ENCODE measurements around the gene OR2S2.
"Not testable (repeated sequence)": the region's sequence is repeated elsewhere in the genome, so short reads cannot be mapped to it uniquely, and the experiment has no call there.

Gene OR2S2, protein sequence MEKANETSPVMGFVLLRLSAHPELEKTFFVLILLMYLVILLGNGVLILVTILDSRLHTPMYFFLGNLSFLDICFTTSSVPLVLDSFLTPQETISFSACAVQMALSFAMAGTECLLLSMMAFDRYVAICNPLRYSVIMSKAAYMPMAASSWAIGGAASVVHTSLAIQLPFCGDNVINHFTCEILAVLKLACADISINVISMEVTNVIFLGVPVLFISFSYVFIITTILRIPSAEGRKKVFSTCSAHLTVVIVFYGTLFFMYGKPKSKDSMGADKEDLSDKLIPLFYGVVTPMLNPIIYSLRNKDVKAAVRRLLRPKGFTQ

DNA sequence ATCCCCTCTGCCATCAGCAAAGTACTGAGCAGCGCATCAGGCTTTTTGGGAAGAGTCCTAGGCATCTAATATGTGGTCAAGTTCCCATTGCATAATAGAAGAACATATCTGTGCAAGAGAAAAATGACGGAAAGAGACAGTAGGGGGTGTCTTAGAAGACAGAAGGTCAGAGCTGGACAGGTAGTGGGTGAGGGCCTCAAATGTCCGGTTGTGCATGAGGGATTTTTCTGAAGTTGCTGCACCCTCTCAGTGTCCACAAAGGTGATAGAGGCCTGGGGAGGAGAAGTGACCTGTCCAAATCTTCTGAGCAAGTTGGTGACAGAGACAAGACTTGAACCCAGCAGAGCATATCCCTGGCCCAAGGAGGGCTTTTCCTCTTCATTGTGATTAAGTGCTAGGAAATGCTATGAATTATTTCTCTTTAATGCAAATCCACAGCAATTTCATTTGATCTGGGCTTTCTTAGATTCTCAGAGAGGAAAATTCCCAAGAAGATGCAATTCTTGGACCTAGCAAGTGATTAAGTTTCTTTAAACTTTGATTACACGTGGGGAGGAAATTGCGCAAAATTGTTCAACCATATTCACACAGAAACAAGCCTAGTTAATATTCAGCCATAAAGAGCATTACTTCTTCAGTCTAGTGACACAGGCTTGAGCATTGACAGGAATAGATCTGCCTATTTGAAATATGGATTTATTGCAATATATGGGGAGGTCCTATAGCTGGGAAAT, at the start of gene OR2S2:
Gene OR2S2 (minus strand): TSS at position 51 of the 734 bp plus-strand sequence. CDS start 56 bp downstream, outside the sequence.
- TF ChIP-seq, protein P1, sequence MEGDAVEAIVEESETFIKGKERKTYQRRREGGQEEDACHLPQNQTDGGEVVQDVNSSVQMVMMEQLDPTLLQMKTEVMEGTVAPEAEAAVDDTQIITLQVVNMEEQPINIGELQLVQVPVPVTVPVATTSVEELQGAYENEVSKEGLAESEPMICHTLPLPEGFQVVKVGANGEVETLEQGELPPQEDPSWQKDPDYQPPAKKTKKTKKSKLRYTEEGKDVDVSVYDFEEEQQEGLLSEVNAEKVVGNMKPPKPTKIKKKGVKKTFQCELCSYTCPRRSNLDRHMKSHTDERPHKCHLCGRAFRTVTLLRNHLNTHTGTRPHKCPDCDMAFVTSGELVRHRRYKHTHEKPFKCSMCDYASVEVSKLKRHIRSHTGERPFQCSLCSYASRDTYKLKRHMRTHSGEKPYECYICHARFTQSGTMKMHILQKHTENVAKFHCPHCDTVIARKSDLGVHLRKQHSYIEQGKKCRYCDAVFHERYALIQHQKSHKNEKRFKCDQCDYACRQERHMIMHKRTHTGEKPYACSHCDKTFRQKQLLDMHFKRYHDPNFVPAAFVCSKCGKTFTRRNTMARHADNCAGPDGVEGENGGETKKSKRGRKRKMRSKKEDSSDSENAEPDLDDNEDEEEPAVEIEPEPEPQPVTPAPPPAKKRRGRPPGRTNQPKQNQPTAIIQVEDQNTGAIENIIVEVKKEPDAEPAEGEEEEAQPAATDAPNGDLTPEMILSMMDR (IDR thresholded peaks at IDR 0.05) = no peak
- Histone ChIP-seq H3K4me3 (ENCODE audit: low read depth in 1 of 2, low read length in 1 of 2) (no peak within 1 kb of the TSS), H3K27me3 (peaks cover 51% of the 10 kb centered on the region), H3K27ac (no peak within 1 kb of the TSS), H3K9me3 (no peaks in the 10 kb centered on the region), H3K36me3 (no peaks in the 10 kb centered on the region), H3K4me1 (ENCODE audit: control insufficient read depth in 1 of 2, insufficient read depth in 1 of 2, low read depth in 1 of 2, low read length in 1 of 2) (no peaks in the 10 kb centered on the region)

DNA sequence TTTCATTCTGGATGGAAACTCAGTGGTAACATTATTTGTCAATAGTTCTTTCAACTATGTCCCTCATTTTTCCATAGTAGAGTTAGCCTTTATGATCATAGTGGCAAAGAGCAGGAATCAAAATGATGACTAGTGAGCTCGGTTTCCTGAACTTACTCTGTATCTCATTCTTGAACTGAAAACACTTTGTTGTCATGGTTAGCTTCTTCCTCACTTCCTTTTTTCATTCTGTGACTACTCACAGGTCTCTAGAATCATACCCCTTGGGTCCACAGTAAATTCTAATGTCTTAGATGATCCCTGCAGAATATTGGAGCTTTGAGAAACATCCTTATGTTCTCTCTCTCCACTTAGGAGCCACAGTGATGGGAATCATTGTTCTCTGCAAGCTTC, 49.4 kb upstream of the OR2S2 start:
- H3K4me3 ChIP-seq (ENCODE audit: low read depth in 1 of 2, low read length in 1 of 2) = no peak overlapping the region
- H3K4me1 ChIP-seq (ENCODE audit: control insufficient read depth in 1 of 2, insufficient read depth in 1 of 2, low read depth in 1 of 2, low read length in 1 of 2) = peaks cover 0 to 5% of the 10 kb centered on the region in 2 experiments
- H3K27ac ChIP-seq = no peak overlapping the region
- H3K36me3 ChIP-seq = no peaks in the 10 kb centered on the region
- no peaks in the 10 kb centered on the region for H3K9me3 ChIP-seq
- TF ChIP-seq, protein P1 (IDR thresholded peaks at IDR 0.05) = no peak
- H3K27me3 ChIP-seq = peaks cover 75% of the 10 kb centered on the region

DNA sequence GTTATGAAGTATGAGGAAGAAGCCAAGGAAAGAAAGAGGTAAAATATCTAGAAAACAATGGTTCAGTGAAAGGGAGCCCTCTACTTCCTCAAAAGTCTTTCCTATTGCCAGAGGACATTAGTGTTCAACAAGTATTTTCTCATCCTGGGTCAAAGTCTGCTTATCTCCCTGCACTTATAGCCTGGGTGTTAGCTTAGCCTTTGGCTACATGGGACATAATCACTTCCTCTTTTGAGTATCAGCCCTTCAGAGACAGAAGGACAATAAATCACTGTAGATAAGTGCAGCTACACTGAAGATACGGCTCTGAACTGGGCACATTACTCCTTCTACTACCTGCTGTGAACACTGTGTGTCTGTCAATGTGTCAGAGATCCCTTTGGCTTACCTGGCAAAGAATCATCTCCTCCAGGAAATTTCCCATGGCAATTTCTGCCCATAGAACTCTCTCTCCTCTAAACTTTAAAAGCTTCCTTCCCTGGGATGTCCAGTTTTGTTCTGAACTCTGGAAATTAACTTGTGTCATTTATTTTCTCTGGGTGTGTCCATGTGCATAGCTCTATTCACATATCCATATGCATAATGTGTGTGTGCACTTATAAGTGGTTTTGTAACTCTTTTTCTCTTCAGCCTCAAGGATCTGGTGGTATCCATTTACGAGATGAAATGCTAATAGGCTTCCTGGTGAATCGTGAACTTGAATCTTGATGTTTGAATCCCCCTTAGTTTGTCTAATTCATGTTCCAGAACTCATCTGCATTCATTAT, 48.8 kb upstream of the OR2S2 start:
- Histone ChIP-seq H3K36me3 (no peaks in the 10 kb centered on the region), H3K4me3 (ENCODE audit: low read depth in 1 of 2, low read length in 1 of 2) (no peak overlapping the region), H3K27me3 (peaks cover 72% of the 10 kb centered on the region), H3K9me3 (no peaks in the 10 kb centered on the region), H3K27ac (no peak overlapping the region), H3K4me1 (ENCODE audit: control insufficient read depth in 1 of 2, insufficient read depth in 1 of 2, low read depth in 1 of 2, low read length in 1 of 2) (peaks cover 0 to 5% of the 10 kb centered on the region in 2 experiments)
- TF ChIP-seq, protein P1 (IDR thresholded peaks at IDR 0.05) = no peak

DNA sequence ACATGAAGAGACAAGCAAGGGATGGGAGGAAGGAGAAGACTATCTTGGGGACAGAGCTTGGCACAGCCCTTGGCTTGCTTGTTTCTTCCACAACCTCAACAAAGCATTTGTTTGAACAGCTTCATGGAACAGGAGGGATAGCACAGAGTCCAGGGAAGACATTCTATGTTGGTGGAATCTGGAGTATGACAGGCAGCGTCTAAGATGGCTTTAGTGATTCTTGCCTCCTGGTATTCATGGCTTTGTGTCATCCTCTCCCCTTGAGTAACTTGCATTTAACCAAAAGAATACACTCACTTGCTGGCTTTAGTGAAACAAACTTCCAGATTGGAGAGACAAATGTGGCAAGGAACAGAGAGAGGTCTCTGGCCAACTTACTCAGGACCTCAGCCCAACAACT, 47.9 kb upstream of the OR2S2 start:
- TF ChIP-seq, protein P1 (IDR thresholded peaks at IDR 0.05) = no peak
- peaks cover 0 to 5% of the 10 kb centered on the region in 2 experiments for H3K4me1 ChIP-seq (ENCODE audit: control insufficient read depth in 1 of 2, insufficient read depth in 1 of 2, low read depth in 1 of 2, low read length in 1 of 2)
- no peak overlapping the region for H3K4me3 ChIP-seq (ENCODE audit: low read depth in 1 of 2, low read length in 1 of 2)
- H3K27me3 ChIP-seq = peaks cover 64% of the 10 kb centered on the region
- H3K9me3 ChIP-seq = no peaks in the 10 kb centered on the region
- H3K27ac ChIP-seq = no peak overlapping the region
- no peaks in the 10 kb centered on the region for H3K36me3 ChIP-seq

DNA sequence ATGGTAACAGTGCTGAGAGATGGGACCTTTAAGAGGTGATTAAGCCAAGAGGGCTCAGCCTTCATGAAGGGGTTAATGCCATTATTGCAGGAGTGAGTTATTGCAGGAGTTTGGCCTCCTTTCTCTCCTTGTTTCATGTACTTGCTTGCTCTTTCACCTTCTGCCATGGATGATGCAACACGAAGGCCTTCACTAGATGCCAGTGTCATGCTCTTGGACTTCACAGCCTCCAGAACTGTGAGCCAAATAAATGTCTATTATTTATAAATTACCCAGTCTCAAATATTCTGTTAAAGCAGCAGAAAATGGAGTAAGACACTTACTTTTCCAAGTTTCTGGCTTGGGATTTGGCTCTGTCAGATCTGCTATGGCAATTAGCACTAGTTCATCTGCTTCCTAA, 40.4 kb upstream of the OR2S2 start:
- Histone ChIP-seq H3K27ac (no peak overlapping the region), H3K27me3 (peaks cover 14% of the 10 kb centered on the region), H3K4me3 (ENCODE audit: low read depth in 1 of 2, low read length in 1 of 2) (no peak overlapping the region), H3K4me1 (ENCODE audit: control insufficient read depth in 1 of 2, insufficient read depth in 1 of 2, low read depth in 1 of 2, low read length in 1 of 2) (no peaks in the 10 kb centered on the region), H3K36me3 (no peaks in the 10 kb centered on the region), H3K9me3 (peaks cover 7% of the 10 kb centered on the region)
- TF ChIP-seq, protein P1 (IDR thresholded peaks at IDR 0.05) = no peak

DNA sequence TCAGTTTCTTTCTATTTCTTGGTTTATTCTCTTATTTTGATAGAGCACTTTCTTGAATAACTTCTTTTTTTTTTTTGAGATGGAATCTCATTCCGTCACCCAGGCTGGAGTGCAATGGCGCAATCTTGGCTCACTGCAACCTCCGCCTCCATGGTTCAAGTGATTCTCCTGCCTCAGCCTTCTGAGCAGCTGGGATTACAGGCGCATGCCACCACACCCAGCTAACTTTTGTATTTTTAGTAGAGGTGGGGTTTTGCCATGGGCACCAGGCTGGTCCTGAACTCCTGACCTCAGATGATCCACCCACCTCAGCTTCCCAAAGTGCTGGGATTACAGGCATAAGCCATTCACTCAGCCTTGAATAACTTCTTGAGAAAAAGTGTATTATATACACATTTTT, 39.1 kb upstream of the OR2S2 start:
- not testable (repeated sequence) for H3K9me3 ChIP-seq; H3K4me3 ChIP-seq (ENCODE audit: low read depth in 1 of 2, low read length in 1 of 2); H3K27ac ChIP-seq; H3K4me1 ChIP-seq (ENCODE audit: control insufficient read depth in 1 of 2, insufficient read depth in 1 of 2, low read depth in 1 of 2, low read length in 1 of 2); H3K36me3 ChIP-seq
- H3K27me3 ChIP-seq = peaks cover 10% of the 10 kb centered on the region
